K562 (cell line): ENCODE measurements around the gene SYS1. TPM values are rescaled to one million over a fixed set of nuclear protein-coding genes. Genes with fewer than 3 reads are reported as not detected.
A peak's percentile ranks its signal among the peaks of the same experiment; 100 is the strongest.

Experiments used
- ATAC-seq: fragments of 200-7000 bp; cut with Tn5 transposase; 3 replicates; pipeline ENCODE4 v1.9.1; 2020; ENCODE audit warnings: moderate library complexity
- BruUV-seq: library from RNA; stranded (reverse); fragments of 400-500 nt; replicated peaks from 2 replicates; lab custom pipeline; 2021; lab: Mats Ljungman, UMichigan
- CTCF ChIA-PET: fragments of 300-600 bp; formaldehyde crosslinking; extraction: SDS; loops from one replicate; lab custom pipeline; 2021; ENCODE audit warnings: low intra/inter-chr PET ratio; lab: Yijun Ruan, JAX
- POLR2A ChIA-PET: fragments of 300-600, 350-650 bp; sonication (Branson Sonifier 250); formaldehyde crosslinking; extraction: SDS; loops from one replicate; lab custom pipeline; 2021; ENCODE audit warnings: antibody characterized with exemption, inconsistent platforms; lab: Yijun Ruan, JAX
- DNase-seq, 4 experiments: peaks; one replicate each; pipeline versions ENCODE4 v3.0.0 to v3.0.0-alpha.2; 2011 to 2018; ENCODE audit warnings: low spot score in 3 of 4, mixed read lengths in 3 of 4; ENCODE audit errors: extremely low read depth in 1 of 4
- FAIRE-seq: peaks from 2 replicates; lab custom pipeline; 2011; peaks lifted over from hg19 to GRCh38; lab: Jason Lieb, UNC
- H2AFZ ChIP-seq: 2 replicates; pipeline ENCODE4 v1.6.0; 2011; ENCODE audit warnings: low read depth, low read length, control low read depth, inconsistent platforms
- H3K27ac ChIP-seq: fragments of 200-600 bp; 3 replicates; pipeline ENCODE4 v1.8.0; 2011; ENCODE audit warnings: low read depth, mild to moderate bottlenecking, control low read depth, inconsistent platforms, low read length, moderate library complexity, mixed read lengths; ENCODE audit errors: extremely low read depth
- H3K27me3 ChIP-seq, 2 experiments: fragments of 300-600 bp in 1 of 2; 2 replicates in 1 of 2; 3 replicates in 1 of 2; pipeline versions ENCODE4 v1.6.0 to v1.8.0; 2011; ENCODE audit warnings: inconsistent platforms in 2 of 2, low read length in 2 of 2, mild to moderate bottlenecking in 1 of 2, mixed read lengths in 1 of 2, moderate library complexity in 1 of 2; ENCODE audit not compliant: control insufficient read depth in 2 of 2, insufficient read depth in 2 of 2
- H3K36me3 ChIP-seq: fragments of 300-600 bp; 3 replicates; pipeline ENCODE4 v1.8.0; 2011; ENCODE audit warnings: mild to moderate bottlenecking, low read length, inconsistent platforms; ENCODE audit not compliant: control insufficient read depth, insufficient read depth
- H3K4me1 ChIP-seq, 2 experiments: fragments of 200-600 bp in 1 of 2; replicated peaks in 1 of 2; 2 replicates in 1 of 2; 3 replicates in 1 of 2; pipeline versions ENCODE4 v1.5.1 to v1.8.0; 2011; ENCODE audit warnings: inconsistent platforms in 2 of 2, low read length in 2 of 2, mild to moderate bottlenecking in 1 of 2, mixed read lengths in 1 of 2, moderate library complexity in 1 of 2; ENCODE audit not compliant: control insufficient read depth in 2 of 2, insufficient read depth in 2 of 2
- H3K4me2 ChIP-seq: 2 replicates; pipeline ENCODE4 v1.6.1; 2011; ENCODE audit warnings: low read length, control low read depth, inconsistent platforms, mixed read lengths; ENCODE audit not compliant: insufficient read depth
- H3K4me3 ChIP-seq: fragments of 200-600 bp; sonication (generic), shearing (Covaris generic); 2 replicates; pipeline ENCODE4 v1.5.1; 2016; ENCODE audit warnings: control low read depth, inconsistent platforms
- H3K79me2 ChIP-seq: fragments of 200-600 bp; 3 replicates; pipeline ENCODE4 v1.8.0; 2011; ENCODE audit warnings: low read length, inconsistent platforms; ENCODE audit not compliant: control insufficient read depth, insufficient read depth
- H3K9ac ChIP-seq, 2 experiments: 2 replicates each; pipeline versions ENCODE4 v1.6.0 to v1.6.1; 2011; ENCODE audit warnings: low read depth in 2 of 2, low read length in 2 of 2, control low read depth in 1 of 2, inconsistent platforms in 1 of 2, mild to moderate bottlenecking in 1 of 2, mixed read lengths in 1 of 2; ENCODE audit not compliant: insufficient read depth in 1 of 2
- H3K9me1 ChIP-seq: one replicate; pipeline ENCODE4 v1.6.0; 2011; ENCODE audit warnings: inconsistent platforms, mild to moderate bottlenecking, low read length, moderate library complexity; ENCODE audit not compliant: control insufficient read depth, insufficient read depth
- H3K9me3 ChIP-seq: replicated peaks from 2 replicates; pipeline ENCODE4 v1.5.1; 2011; ENCODE audit warnings: low read depth, low read length, inconsistent platforms; ENCODE audit not compliant: control insufficient read depth, insufficient read depth
- H4K20me1 ChIP-seq: replicated peaks from 2 replicates; pipeline ENCODE4 v1.6.1; 2011; ENCODE audit warnings: low read length, inconsistent platforms, mixed read lengths; ENCODE audit not compliant: control insufficient read depth, insufficient read depth
- COPS2 ChIP-seq: fragments of 450-650 bp; conservative IDR thresholded peaks from 2 replicates; pipeline ENCODE4 v1.6.1; 2016; ENCODE audit warnings: mild to moderate bottlenecking, moderate library complexity
- NKRF ChIP-seq: fragments of 450-650 bp; IDR thresholded peaks from 2 replicates; pipeline ENCODE4 v1.6.1; 2016; ENCODE audit warnings: borderline replicate concordance
- PBX2 ChIP-seq, 2 experiments: IDR thresholded peaks in 1 of 2; conservative IDR thresholded peaks in 1 of 2; 2 replicates each; pipeline ENCODE4 v1.6.1; 2016; ENCODE audit warnings: low read depth in 2 of 2, mild to moderate bottlenecking in 1 of 2, missing compliant biosample characterization in 1 of 2, missing genetic modification characterization in 1 of 2, moderate library complexity in 1 of 2
- SREBF2 ChIP-seq: sonication (generic); formaldehyde crosslinking; IDR thresholded peaks from 2 replicates; pipeline ENCODE4 v1.4.0; 2020; ENCODE audit warnings: mild to moderate bottlenecking, missing genetic modification reagents
- ZNF77 ChIP-seq: fragments of 250-450 bp; sonication (Bioruptor Pico); IDR thresholded peaks from 2 replicates; pipeline ENCODE4 v1.5.0; 2020
- WGBS: fragments of 100-300 bp; shearing (Covaris generic); methylation state at CpG from one replicate; pipeline ENCODE4 v1.1.6; 2016; ENCODE audit warnings: low coverage, mixed read lengths; ENCODE audit not compliant: insufficient coverage; ENCODE audit errors: missing lambda C conversion rate; 5-methylcytosine and 5-hydroxymethylcytosine counted together
- in situ Hi-C: fragments of 300-500 bp; cut with MboI; formaldehyde crosslinking; loops from 4 replicates; pipeline ENCODE4 v1.15.0; 2018; ENCODE audit warnings: inconsistent platforms, mixed read lengths
- intact Hi-C: fragments of 100-400 bp; cut with micrococcal nuclease; formaldehyde crosslinking; loops from 2 replicates; pipeline ENCODE4 v1.14.2; 2022
- polyA plus RNA-seq, 8 experiments: library from polyadenylated mRNA; depleted of rRNA in 4 of 8; stranded (reverse) in 5 of 8; unstranded in 3 of 8; fragments of >200 nt; fragmentation: Nextera tagmentation in 2 of 8; fragmentation: Illumina TruSeq in 1 of 8; extraction: Ambion mirVana in 2 of 8; extraction: Trizol in 1 of 8; gene quantifications; 2 replicates each; pipeline versions ENCODE4 v1.2.1 to v1.2.3, GENCODE V29; 2011 to 2014; ENCODE audit warnings: inconsistent platforms in 1 of 8, missing spikeins in 1 of 8
- total RNA-seq, 7 experiments: library from RNA; depleted of rRNA in 6 of 7; stranded (reverse); fragments of >200 nt in 6 of 7; fragmentation: Illumina TruSeq in 2 of 7; extraction: Trizol in 2 of 7; gene quantifications; 2 replicates each; pipeline versions ENCODE4 v1.2.1 to v1.2.3, GENCODE V29; 2011 to 2021; ENCODE audit warnings: low replicate concordance in 1 of 7

SYS1 gene
- total and polyA plus RNA-seq, 9 of the 15 experiments (the other 6 are each of a cell fraction or from before 2014, with no cell fraction given) = 11.1 to 25.2 (median 17.5) TPM

- no peak for TF ChIP-seq NKRF
- no peak for TF ChIP-seq SREBF2 (CRISPR knock-in tag)
- no peak for TF ChIP-seq COPS2
Measured at GRCh38 chr20:45340951-45341350, 22.0 kb upstream of the SYS1 start (continued).

- no peak for TF ChIP-seq PBX2 (CRISPR knock-in tag; IDR thresholded peaks at IDR 0.05; ENCODE audit: low read depth)
- no peak for TF ChIP-seq PBX2 (tag; conservative IDR thresholded peaks at IDR 0.05; ENCODE audit: low read depth)
- no peak for TF ChIP-seq ZNF77
- TF ChIP-seq, all 486 proteins: peak for 0
- no TSS peak for BruUV-seq
- WGBS = 23% methylated on average over 3 of the region's 3 CpGs
- in situ Hi-C loops (no loop called here), intact Hi-C loops (no loop called here)
- Histone ChIP-seq H3K79me2 (peaks cover 7% of the 10 kb centered on the region; the same call in 1 of the 3 replicates), H3K4me2 (peak overlapping the region; percentile 42; the same call in 1 of the 2 replicates), H3K27me3 (no peaks in the 10 kb centered on the region), H3K36me3 (peaks cover 9% of the 10 kb centered on the region; the same call in 2 of the 3 replicates), H3K9ac (peak overlapping the region; percentile 1 to 86; a peak in 1 of 4 replicates), H3K4me3 (no peak overlapping the region), H3K9me1 (no peaks in the 10 kb centered on the region), H4K20me1 (peaks cover 13% of the 10 kb centered on the region; the same call in 1 of the 2 replicates), H3K4me1 (peaks cover 69 to 86% of the 10 kb centered on the region in 2 experiments), H3K27ac (no peak overlapping the region), H2AFZ (no peak overlapping the region), H3K9me3 (no peaks in the 10 kb centered on the region)
- ChIA-PET POLR2A (interaction anchor here (0.6 to 1.9 kb wide), 10 partner anchors 9 to 287 kb away, joined by 3 to 7 read pairs (median 3); partner anchors contain the start of gene SYS1), CTCF (no interaction called here)
- FAIRE-seq = no peak
- no peak for DNase-seq
- ATAC-seq = no peak
Measured at GRCh38 chr20:45341579-45341938, 21.4 kb upstream of the SYS1 start.
